NCI-H2227 treated with DMSO at 0.1 percent for 48 hours (cell line): ENCODE results near the gene DUSP11.
"Not testable (repeated sequence)": the region's sequence is repeated elsewhere in the genome, so short reads cannot be mapped to it uniquely, and the experiment has no call there.

Source experiments
- DNase-seq: peaks from one replicate; lab custom pipeline; 2025; lab: John Stamatoyannopoulos, UW

DUSP11 gene

GRCh38 chr2:73717695-73718094, 62.2 kb downstream of the DUSP11 start:
- DNase-seq = not testable (repeated sequence)

GRCh38 chr2:73717251-73717606, 62.7 kb downstream of the DUSP11 start:
- no peak for DNase-seq

- DNase-seq = no peak
Observed at GRCh38 chr2:73716543-73717250, 63.2 kb downstream of the DUSP11 start.

- no peak for DNase-seq
Observed at GRCh38 chr2:73714091-73714490, 65.8 kb downstream of the DUSP11 start.
